Activated naive CD8-positive, alpha-beta T cell treated with anti-CD3 and anti-CD28 coated beads for 36 hours (primary cell): ENCODE results near the gene FAM124A. TPM values are rescaled to one million over a fixed set of nuclear protein-coding genes. Genes with fewer than 3 reads are reported as not detected.
"Not testable (repeated sequence)": the region's sequence is repeated elsewhere in the genome, so short reads cannot be mapped to it uniquely, and the experiment has no call there.

ENCODE experiments used
- DNase-seq: peaks from one replicate; pipeline ENCODE4 v3.0.0; 2021
- H3K27ac Mint-ChIP-seq: one replicate; pipeline ENCODE4 v1.8.0; 2022; ENCODE audit warnings: mild to moderate bottlenecking, moderate library complexity, mixed read lengths
- H3K27me3 Mint-ChIP-seq: one replicate; pipeline ENCODE4 v1.8.0; 2022; ENCODE audit warnings: mild to moderate bottlenecking, mixed read lengths
- H3K36me3 Mint-ChIP-seq: one replicate; pipeline ENCODE4 v1.8.0; 2021; ENCODE audit warnings: mild to moderate bottlenecking, mixed read lengths
- H3K4me1 Mint-ChIP-seq: one replicate; pipeline ENCODE4 v1.8.0; 2021; ENCODE audit warnings: mixed read lengths
- H3K4me3 Mint-ChIP-seq: one replicate; pipeline ENCODE4 v1.8.0; 2022; ENCODE audit warnings: mild to moderate bottlenecking, moderate library complexity, mixed read lengths
- H3K9me3 Mint-ChIP-seq: one replicate; pipeline ENCODE4 v1.8.0; 2022; ENCODE audit warnings: mixed read lengths
- total RNA-seq, 2 experiments: library from RNA; stranded (reverse); gene quantifications; one replicate each; pipeline ENCODE4 v1.2.3, GENCODE V29; 2021

Gene FAM124A
- total RNA-seq, 2 experiments from 2014 or later = 0.21 to 0.30 TPM

DNA sequence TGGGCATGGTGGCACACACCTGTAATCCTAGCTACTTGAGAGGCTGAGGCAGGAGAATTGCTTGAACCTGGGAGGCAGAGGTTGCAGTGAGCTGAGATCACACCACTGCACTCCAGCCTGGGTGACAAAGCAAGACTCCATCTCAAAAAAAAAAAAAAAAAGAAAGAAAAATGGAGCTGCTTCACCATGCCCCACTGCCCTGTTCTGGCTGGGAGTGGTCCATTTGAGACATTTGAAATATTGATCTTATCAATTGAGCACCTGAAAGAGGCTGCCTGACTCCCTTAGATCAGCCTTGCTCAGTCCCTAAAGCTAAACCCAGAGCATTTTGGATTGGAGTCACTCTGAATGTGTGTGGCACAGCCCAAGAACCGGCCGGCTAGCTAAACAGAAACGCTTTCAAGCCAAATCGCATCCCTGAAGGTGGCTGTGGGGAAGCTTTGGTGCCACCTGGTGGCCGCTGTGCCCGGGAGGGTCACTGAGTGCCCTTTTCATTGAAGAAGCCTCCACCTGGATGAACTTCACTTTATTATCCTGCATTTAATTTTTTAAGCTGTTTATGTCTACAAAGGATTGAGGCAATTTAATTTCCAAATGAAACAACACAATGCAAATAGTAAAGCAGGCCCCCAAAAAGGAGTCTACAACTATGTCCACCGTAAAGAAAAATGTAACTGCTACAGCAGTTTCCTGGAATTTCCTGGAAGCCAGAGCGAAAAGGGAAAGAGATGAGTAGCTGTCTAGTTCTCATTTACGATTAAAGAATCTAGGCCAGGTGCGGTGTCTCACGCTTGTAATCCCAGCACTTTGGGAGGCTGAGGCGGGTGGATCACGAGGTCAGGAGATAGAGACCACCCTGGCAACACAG lies 64.2 kb downstream of the FAM124A start:
- Mint-ChIP-seq H3K4me3 (no peak overlapping the region), H3K36me3 (no peaks in the 10 kb centered on the region), H3K27me3 (peaks cover 2% of the 10 kb centered on the region), H3K4me1 (peaks cover 3% of the 10 kb centered on the region), H3K9me3 (no peaks in the 10 kb centered on the region), H3K27ac (no peak overlapping the region)
- peak; percentile 66 for DNase-seq

GRCh38 chr13:51287758-51288157 lies 65.6 kb downstream of the FAM124A start:
- H3K9me3 Mint-ChIP-seq = no peaks in the 10 kb centered on the region
- DNase-seq = no peak
- H3K27ac Mint-ChIP-seq = no peak overlapping the region
- H3K36me3 Mint-ChIP-seq = no peaks in the 10 kb centered on the region
- peaks cover 3% of the 10 kb centered on the region for H3K4me1 Mint-ChIP-seq
- H3K27me3 Mint-ChIP-seq = peaks cover 2% of the 10 kb centered on the region
- no peak overlapping the region for H3K4me3 Mint-ChIP-seq

GRCh38 chr13:51288254-51288653 lies 66.1 kb downstream of the FAM124A start:
- H3K9me3 Mint-ChIP-seq, DNase-seq, H3K27me3 Mint-ChIP-seq, H3K27ac Mint-ChIP-seq, H3K4me3 Mint-ChIP-seq, H3K36me3 Mint-ChIP-seq, H3K4me1 Mint-ChIP-seq: not testable (repeated sequence)

DNA sequence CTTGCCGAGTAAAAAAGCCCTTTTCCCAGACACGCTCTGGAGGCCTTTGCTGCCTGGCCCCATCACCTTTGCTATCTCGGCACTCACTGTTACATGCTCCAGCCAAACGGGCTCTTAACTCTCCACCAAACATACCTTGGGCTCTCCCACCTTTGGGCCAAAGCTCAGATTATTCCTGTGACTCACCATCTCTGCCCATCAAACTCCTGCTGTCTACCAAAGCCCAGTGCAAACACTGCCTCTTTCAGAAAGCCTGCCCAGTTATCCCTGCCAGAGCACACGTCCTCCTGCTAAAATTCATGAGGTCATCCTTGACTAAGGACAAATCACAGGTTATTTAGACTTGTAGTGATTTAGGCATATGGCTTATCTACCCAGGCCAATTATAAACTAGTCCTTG lies 69.1 kb downstream of the FAM124A start:
- no peaks in the 10 kb centered on the region for H3K36me3 Mint-ChIP-seq
- no peak for DNase-seq

DNA sequence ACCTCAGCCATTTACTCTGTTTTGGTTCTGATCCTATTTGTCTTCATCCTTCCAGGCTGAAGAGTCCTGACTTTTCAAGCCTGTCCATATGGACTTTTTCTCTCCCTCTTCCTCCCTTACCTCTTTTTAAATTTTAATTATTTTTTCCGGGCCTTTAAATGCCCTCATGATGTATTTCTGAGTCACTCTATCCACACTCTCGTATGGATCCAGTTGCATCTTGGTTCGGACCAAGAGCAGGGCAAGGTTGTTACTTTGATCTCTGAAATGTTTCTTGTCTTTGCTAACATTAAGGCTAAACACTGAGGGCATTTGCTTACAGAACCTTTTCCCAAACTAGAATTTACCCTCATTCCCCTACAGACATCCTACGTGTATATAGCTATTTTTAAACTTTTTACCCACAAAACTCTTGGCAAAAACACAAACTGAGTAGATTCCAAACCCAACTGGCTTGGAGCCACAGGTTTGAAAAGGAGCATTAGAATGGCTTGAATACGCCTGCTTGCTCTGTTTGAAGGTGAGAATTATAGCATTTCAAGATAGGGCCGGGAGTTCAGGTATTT lies 69.9 kb downstream of the FAM124A start:
- Mint-ChIP-seq H3K4me1 (no peaks in the 10 kb centered on the region), H3K36me3 (no peaks in the 10 kb centered on the region), H3K27me3 (no peaks in the 10 kb centered on the region), H3K27ac (no peak overlapping the region), H3K9me3 (no peaks in the 10 kb centered on the region), H3K4me3 (no peak overlapping the region)
- no peak for DNase-seq

More for the DNA sequence above, 69.1 kb downstream of the FAM124A start:
- no peaks in the 10 kb centered on the region for H3K27me3 Mint-ChIP-seq
- no peaks in the 10 kb centered on the region for H3K9me3 Mint-ChIP-seq
- H3K4me3 Mint-ChIP-seq = no peak overlapping the region
- no peaks in the 10 kb centered on the region for H3K4me1 Mint-ChIP-seq
- no peak overlapping the region for H3K27ac Mint-ChIP-seq

DNA sequence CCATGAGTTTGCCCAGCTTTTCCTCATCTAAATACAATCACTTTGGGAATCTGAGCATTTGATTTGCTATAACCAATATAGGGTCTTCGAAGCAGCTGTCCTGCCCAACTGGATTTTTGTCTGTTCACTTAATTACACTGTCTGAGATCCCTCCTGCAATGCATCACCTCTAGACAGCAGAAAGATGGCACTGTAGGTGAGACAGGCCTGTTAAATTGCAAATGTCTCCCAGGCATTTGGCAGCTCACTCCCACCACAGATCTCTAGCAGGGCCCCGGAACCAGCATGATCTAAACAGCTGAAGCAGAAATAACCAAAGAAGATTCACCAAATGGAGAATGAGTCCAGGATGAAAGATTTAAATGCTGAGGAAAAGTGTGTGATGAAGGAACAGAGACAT lies 75.4 kb downstream of the FAM124A start:
- Mint-ChIP-seq H3K4me3 (no peak overlapping the region), H3K36me3 (no peaks in the 10 kb centered on the region), H3K9me3 (no peaks in the 10 kb centered on the region), H3K27me3 (no peaks in the 10 kb centered on the region), H3K4me1 (no peaks in the 10 kb centered on the region), H3K27ac (no peak overlapping the region)
- DNase-seq = no peak

- Mint-ChIP-seq H3K27me3 (no peaks in the 10 kb centered on the region), H3K4me3 (no peak overlapping the region), H3K36me3 (no peaks in the 10 kb centered on the region), H3K4me1 (no peaks in the 10 kb centered on the region), H3K9me3 (no peaks in the 10 kb centered on the region), H3K27ac (no peak overlapping the region)
- DNase-seq = no peak
Observed at GRCh38 chr13:51298812-51299211, 76.6 kb downstream of the FAM124A start.

DNA sequence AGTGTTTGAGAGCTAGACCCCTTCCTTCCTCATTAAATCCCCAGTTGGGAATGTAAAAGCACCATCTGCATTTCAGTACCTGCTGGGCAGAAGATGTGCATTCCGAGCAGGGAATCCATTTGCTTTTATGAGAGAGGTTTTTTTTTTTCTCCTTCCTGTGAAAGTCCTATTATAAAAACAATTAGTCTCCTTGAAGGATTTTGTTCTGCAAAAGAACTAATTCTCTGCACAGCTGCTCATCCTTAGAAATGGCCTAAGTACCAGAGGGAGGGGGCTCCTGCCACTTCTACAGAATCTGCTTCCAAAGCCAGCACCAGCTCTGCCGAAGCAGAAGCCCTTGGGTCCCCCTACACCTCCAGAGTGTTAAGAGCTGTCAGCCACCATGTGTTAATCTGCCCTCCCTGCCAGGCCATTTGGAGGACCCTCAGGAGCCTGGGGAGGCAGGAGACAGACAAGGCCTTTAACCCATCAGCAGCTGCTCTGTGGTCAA lies 80.9 kb downstream of the FAM124A start:
- H3K36me3 Mint-ChIP-seq = no peaks in the 10 kb centered on the region
- H3K9me3 Mint-ChIP-seq = no peaks in the 10 kb centered on the region
- no peak for DNase-seq
- no peak overlapping the region for H3K27ac Mint-ChIP-seq
- H3K27me3 Mint-ChIP-seq = no peaks in the 10 kb centered on the region
- no peaks in the 10 kb centered on the region for H3K4me1 Mint-ChIP-seq
- no peak overlapping the region for H3K4me3 Mint-ChIP-seq

- Mint-ChIP-seq H3K27ac (no peak overlapping the region), H3K9me3 (no peaks in the 10 kb centered on the region), H3K27me3 (no peaks in the 10 kb centered on the region), H3K4me3 (no peak overlapping the region), H3K36me3 (no peaks in the 10 kb centered on the region), H3K4me1 (no peaks in the 10 kb centered on the region)
- DNase-seq = no peak
Observed at GRCh38 chr13:51303882-51304281, 81.7 kb downstream of the FAM124A start.

GRCh38 chr13:51305271-51305967 lies 83.2 kb downstream of the FAM124A start:
- Mint-ChIP-seq H3K27ac (no peak overlapping the region), H3K4me3 (no peak overlapping the region), H3K4me1 (no peaks in the 10 kb centered on the region), H3K36me3 (no peaks in the 10 kb centered on the region), H3K27me3 (no peaks in the 10 kb centered on the region), H3K9me3 (no peaks in the 10 kb centered on the region)
- DNase-seq = no peak

- no peaks in the 10 kb centered on the region for H3K36me3 Mint-ChIP-seq
- no peak overlapping the region for H3K27ac Mint-ChIP-seq
- no peaks in the 10 kb centered on the region for H3K27me3 Mint-ChIP-seq
- H3K4me3 Mint-ChIP-seq = no peak overlapping the region
- no peak for DNase-seq
- H3K4me1 Mint-ChIP-seq = no peaks in the 10 kb centered on the region
- no peaks in the 10 kb centered on the region for H3K9me3 Mint-ChIP-seq
Observed at GRCh38 chr13:51308781-51309180, 86.6 kb downstream of the FAM124A start.

GRCh38 chr13:51311231-51311630 lies 89.0 kb downstream of the FAM124A start:
- no peak for DNase-seq
- Mint-ChIP-seq H3K4me1 (no peaks in the 10 kb centered on the region), H3K9me3 (no peaks in the 10 kb centered on the region), H3K27me3 (no peaks in the 10 kb centered on the region), H3K36me3 (no peaks in the 10 kb centered on the region), H3K4me3 (no peak overlapping the region), H3K27ac (no peak overlapping the region)

DNA sequence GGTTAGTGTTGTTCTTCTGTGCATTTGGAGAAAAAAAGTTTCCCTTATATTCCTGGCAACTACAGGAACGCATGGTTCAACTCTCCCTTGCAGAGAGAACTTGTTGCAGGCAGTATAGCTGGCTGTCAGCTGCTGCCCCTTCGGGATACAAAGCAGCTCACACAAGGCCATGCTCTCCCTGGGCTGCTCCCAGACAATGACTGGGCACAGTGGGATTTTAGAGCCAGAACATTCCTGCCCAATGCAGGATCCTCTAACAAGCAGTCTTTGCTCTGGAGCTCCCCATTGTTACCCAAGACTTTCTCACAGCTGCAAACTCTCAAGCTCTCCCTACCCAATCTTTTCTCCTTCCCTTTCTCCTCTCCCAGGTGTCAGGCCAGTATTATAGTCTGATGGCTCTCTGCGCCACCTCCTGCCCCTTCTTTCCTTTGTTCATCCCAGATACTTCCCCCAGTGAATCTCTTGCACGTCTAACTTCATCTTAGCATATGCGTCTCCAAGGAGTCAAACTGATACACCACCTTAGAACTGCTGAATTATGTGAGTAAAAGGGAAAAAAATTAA lies 89.8 kb downstream of the FAM124A start:
- no peak overlapping the region for H3K4me3 Mint-ChIP-seq
- H3K4me1 Mint-ChIP-seq = no peaks in the 10 kb centered on the region
- DNase-seq = no peak

DNA sequence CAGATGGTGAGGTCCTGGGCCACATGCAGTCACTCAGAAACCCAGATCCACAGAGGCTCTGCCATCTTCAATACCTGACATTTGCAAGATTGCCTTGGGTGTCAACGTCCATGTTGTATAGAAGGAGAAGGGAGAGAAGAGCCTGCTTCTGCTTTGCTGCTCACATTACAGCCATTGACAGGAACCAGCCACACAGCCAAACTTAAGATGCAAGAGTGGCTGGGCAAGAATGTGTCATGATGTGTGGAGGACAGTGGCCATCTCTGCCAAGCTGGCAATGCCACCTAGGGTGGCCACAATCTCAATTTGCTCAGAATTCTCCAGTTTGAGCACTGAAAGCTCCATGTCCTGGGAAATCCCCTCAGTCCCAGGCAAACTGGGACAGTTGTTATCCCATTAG lies 91.4 kb downstream of the FAM124A start:
- Mint-ChIP-seq H3K27me3 (no peaks in the 10 kb centered on the region), H3K4me3 (no peak overlapping the region), H3K9me3 (no peaks in the 10 kb centered on the region), H3K4me1 (no peaks in the 10 kb centered on the region), H3K36me3 (no peaks in the 10 kb centered on the region), H3K27ac (no peak overlapping the region)
- no peak for DNase-seq

More for the DNA sequence above, 89.8 kb downstream of the FAM124A start:
- Mint-ChIP-seq H3K9me3 (no peaks in the 10 kb centered on the region), H3K27ac (no peak overlapping the region), H3K36me3 (no peaks in the 10 kb centered on the region), H3K27me3 (no peaks in the 10 kb centered on the region)

DNA sequence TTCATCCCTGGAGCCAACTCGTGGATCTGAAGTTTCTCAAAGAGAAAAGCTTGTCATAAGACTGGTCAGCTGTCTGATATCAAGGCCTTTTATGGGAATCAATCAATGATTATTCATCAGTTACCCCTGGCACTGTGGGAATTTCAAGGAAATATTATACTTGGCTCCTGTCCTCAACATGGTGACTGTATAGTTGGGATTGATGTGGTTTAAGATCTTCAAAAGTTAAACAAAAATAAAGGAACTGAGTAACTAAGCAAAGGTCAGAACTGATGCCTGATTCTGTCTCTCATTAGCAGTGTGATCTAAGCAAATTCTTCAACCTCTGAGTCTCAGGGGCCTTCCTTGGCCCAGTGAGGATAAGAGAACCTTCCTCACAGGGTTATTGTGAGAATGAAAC lies 95.1 kb downstream of the FAM124A start:
- Mint-ChIP-seq H3K27me3 (no peaks in the 10 kb centered on the region), H3K9me3 (no peaks in the 10 kb centered on the region), H3K4me3 (no peak overlapping the region), H3K36me3 (no peaks in the 10 kb centered on the region), H3K27ac (no peak overlapping the region), H3K4me1 (no peaks in the 10 kb centered on the region)
- DNase-seq = no peak
